ENCODE measurements around the gene MAN2A1.

The MAN2A1 gene

DNA sequence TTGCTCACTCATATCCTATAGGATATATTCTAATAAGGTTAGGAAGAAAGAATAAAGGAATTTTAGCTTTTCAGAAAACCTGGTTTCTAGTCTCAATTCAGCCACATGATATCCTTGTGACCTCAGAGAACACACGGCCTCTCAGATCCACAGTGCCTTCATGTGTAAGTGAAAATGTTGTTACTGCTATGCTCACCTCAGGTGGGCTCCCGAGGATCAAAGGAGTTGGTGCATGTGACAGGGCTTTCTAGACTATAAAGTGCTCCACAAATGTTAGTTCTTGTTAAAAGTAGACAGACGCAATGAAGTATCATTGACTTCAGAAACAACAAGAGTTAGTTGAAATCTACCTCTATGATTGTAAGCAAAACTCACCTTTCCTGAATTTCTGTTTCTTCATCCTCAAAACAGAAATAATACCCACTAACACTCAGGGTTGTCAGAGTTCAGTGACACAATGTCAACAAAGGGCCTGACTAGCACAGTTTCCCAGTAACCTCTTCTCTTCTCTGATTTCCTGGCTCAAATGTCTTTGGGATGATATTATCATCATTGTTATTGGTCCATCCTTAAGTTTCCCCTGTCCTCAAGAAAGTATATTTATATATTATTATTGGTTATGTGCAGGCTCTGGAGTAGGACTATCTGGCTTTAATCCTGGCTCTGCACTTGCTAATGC, 36.0 kb upstream of the MAN2A1 start (continued):
- TF ChIP-seq ZBTB44 (tag by site-specific recombination; IDR thresholded peaks at IDR 0.05) = no peak
- no peak for TF ChIP-seq ZNF707 (tag by site-specific recombination; IDR thresholded peaks at IDR 0.05)
- no peak for TF ChIP-seq SP3 (tag by site-specific recombination; IDR thresholded peaks at IDR 0.05)
- TF ChIP-seq, protein P1, sequence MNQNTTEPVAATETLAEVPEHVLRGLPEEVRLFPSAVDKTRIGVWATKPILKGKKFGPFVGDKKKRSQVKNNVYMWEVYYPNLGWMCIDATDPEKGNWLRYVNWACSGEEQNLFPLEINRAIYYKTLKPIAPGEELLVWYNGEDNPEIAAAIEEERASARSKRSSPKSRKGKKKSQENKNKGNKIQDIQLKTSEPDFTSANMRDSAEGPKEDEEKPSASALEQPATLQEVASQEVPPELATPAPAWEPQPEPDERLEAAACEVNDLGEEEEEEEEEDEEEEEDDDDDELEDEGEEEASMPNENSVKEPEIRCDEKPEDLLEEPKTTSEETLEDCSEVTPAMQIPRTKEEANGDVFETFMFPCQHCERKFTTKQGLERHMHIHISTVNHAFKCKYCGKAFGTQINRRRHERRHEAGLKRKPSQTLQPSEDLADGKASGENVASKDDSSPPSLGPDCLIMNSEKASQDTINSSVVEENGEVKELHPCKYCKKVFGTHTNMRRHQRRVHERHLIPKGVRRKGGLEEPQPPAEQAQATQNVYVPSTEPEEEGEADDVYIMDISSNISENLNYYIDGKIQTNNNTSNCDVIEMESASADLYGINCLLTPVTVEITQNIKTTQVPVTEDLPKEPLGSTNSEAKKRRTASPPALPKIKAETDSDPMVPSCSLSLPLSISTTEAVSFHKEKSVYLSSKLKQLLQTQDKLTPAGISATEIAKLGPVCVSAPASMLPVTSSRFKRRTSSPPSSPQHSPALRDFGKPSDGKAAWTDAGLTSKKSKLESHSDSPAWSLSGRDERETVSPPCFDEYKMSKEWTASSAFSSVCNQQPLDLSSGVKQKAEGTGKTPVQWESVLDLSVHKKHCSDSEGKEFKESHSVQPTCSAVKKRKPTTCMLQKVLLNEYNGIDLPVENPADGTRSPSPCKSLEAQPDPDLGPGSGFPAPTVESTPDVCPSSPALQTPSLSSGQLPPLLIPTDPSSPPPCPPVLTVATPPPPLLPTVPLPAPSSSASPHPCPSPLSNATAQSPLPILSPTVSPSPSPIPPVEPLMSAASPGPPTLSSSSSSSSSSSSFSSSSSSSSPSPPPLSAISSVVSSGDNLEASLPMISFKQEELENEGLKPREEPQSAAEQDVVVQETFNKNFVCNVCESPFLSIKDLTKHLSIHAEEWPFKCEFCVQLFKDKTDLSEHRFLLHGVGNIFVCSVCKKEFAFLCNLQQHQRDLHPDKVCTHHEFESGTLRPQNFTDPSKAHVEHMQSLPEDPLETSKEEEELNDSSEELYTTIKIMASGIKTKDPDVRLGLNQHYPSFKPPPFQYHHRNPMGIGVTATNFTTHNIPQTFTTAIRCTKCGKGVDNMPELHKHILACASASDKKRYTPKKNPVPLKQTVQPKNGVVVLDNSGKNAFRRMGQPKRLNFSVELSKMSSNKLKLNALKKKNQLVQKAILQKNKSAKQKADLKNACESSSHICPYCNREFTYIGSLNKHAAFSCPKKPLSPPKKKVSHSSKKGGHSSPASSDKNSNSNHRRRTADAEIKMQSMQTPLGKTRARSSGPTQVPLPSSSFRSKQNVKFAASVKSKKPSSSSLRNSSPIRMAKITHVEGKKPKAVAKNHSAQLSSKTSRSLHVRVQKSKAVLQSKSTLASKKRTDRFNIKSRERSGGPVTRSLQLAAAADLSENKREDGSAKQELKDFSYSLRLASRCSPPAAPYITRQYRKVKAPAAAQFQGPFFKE (tag by site-specific recombination; IDR thresholded peaks at IDR 0.05; ENCODE audit: borderline replicate concordance) = no peak
- TF ChIP-seq SCRT1 (tag by site-specific recombination; IDR thresholded peaks at IDR 0.05; ENCODE audit: borderline replicate concordance) = no peak
- TF ChIP-seq TRIM28 (IDR thresholded peaks at IDR 0.05; ENCODE audit: borderline replicate concordance, low read length) = no peak
- no peak for TF ChIP-seq KLF10 (tag by site-specific recombination; IDR thresholded peaks at IDR 0.05)
- no peak for TF ChIP-seq ZNF600 (tag by site-specific recombination; IDR thresholded peaks at IDR 0.05)
- TF ChIP-seq PRDM6 (tag by site-specific recombination; IDR thresholded peaks at IDR 0.05) = no peak

DNA sequence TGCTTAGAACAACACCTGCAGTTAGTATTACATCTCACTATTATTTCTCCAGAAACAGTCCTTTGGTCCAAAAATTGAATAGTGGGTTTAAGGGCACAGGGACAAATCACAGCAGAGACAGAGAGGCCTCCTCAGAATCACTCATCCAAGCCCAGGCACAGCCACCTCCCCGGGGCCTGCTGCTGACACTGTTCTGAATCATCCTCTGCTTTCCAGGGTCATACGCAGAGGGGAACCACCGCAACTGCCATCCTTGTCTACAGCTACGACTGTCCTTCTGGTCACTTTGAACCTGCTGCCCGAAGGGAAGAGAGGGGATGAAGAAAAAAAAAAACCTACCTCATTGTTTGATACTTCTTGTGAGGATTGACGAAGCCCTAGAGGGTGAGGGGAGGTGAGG, 35.3 kb upstream of the MAN2A1 start:
- no peaks in the 10 kb centered on the region for H3K36me3 ChIP-seq (ENCODE audit: control insufficient read depth in 2 of 2, insufficient read depth in 1 of 2, low read length in 2 of 2)
- H3K9me3 ChIP-seq (ENCODE audit: control insufficient read depth, insufficient read depth, low read depth, low read length) = no peaks in the 10 kb centered on the region
- no peaks in the 10 kb centered on the region; the same call in 1 of the 2 replicates for H3K4me1 ChIP-seq (ENCODE audit: control insufficient read depth, insufficient read depth, low read length)
- CTCF ChIA-PET = no interaction called here
- no peak overlapping the region for H3K27ac ChIP-seq (ENCODE audit: extremely low read depth, low read depth, low read length)
- POLR2A ChIA-PET = no interaction called here
- H3K4me3 ChIP-seq (ENCODE audit: low read depth, low read length) = no peak overlapping the region
- no peak for TF ChIP-seq ZNF433 (tag by site-specific recombination; IDR thresholded peaks at IDR 0.05; ENCODE audit: low read depth)
- no peak for TF ChIP-seq SCRT2 (tag by site-specific recombination; IDR thresholded peaks at IDR 0.05)
- TF ChIP-seq SCRT1 (tag by site-specific recombination; IDR thresholded peaks at IDR 0.05; ENCODE audit: borderline replicate concordance) = no peak
- TF ChIP-seq, protein P2, sequence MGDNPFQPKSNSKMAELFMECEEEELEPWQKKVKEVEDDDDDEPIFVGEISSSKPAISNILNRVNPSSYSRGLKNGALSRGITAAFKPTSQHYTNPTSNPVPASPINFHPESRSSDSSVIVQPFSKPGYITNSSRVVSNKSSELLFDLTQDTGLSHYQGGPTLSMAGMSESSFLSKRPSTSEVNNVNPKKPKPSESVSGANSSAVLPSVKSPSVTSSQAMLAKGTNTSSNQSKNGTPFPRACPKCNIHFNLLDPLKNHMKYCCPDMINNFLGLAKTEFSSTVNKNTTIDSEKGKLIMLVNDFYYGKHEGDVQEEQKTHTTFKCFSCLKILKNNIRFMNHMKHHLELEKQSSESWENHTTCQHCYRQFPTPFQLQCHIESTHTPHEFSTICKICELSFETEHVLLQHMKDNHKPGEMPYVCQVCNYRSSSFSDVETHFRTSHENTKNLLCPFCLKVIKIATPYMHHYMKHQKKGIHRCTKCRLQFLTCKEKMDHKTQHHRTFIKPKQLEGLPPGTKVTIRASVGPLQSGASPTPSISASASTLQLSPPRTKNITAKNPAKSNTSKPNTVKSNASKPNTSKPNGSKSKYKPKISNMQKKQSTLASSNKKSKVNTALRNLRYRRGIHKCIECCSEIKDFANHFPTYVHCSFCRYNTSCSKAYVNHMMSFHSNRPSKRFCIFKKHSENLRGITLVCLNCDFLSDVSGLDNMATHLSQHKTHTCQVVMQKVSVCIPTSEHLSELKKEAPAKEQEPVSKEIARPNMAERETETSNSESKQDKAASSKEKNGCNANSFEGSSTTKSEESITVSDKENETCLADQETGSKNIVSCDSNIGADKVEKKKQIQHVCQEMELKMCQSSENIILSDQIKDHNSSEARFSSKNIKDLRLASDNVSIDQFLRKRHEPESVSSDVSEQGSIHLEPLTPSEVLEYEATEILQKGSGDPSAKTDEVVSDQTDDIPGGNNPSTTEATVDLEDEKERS (tag by site-specific recombination; IDR thresholded peaks at IDR 0.05) = no peak
- TF ChIP-seq INSM2 (tag by site-specific recombination; IDR thresholded peaks at IDR 0.05) = no peak
- TF ChIP-seq, protein P3, sequence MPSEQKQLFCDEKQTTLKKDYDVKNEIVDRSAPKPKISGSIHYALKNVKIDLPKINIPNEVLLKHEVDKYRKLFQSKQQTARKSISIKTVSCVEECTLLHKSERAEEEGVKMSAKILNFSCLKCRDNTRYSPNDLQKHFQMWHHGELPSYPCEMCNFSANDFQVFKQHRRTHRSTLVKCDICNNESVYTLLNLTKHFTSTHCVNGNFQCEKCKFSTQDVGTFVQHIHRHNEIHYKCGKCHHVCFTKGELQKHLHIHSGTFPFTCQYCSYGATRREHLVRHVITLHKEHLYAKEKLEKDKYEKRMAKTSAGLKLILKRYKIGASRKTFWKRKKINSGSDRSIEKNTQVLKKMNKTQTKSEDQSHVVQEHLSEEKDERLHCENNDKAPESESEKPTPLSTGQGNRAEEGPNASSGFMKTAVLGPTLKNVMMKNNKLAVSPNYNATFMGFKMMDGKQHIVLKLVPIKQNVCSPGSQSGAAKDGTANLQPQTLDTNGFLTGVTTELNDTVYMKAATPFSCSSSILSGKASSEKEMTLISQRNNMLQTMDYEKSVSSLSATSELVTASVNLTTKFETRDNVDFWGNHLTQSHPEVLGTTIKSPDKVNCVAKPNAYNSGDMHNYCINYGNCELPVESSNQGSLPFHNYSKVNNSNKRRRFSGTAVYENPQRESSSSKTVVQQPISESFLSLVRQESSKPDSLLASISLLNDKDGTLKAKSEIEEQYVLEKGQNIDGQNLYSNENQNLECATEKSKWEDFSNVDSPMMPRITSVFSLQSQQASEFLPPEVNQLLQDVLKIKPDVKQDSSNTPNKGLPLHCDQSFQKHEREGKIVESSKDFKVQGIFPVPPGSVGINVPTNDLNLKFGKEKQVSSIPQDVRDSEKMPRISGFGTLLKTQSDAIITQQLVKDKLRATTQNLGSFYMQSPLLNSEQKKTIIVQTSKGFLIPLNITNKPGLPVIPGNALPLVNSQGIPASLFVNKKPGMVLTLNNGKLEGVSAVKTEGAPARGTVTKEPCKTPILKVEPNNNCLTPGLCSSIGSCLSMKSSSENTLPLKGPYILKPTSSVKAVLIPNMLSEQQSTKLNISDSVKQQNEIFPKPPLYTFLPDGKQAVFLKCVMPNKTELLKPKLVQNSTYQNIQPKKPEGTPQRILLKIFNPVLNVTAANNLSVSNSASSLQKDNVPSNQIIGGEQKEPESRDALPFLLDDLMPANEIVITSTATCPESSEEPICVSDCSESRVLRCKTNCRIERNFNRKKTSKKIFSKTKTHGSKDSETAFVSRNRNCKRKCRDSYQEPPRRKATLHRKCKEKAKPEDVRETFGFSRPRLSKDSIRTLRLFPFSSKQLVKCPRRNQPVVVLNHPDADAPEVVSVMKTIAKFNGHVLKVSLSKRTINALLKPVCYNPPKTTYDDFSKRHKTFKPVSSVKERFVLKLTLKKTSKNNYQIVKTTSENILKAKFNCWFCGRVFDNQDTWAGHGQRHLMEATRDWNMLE (tag by site-specific recombination; conservative IDR thresholded peaks at IDR 0.05; ENCODE audit: low read depth) = no peak
- TF ChIP-seq ZNF624 (tag by site-specific recombination; IDR thresholded peaks at IDR 0.05) = no peak
- TF ChIP-seq ZNF140 (tag by site-specific recombination; IDR thresholded peaks at IDR 0.05) = no peak
